Measurements from ENCODE around the gene SLC16A2. TPM values are rescaled to one million over a fixed set of nuclear protein-coding genes. Genes with fewer than 3 reads are reported as not detected.

Gene SLC16A2
- polyA plus RNA-seq, 3 donors, result not detected

DNA sequence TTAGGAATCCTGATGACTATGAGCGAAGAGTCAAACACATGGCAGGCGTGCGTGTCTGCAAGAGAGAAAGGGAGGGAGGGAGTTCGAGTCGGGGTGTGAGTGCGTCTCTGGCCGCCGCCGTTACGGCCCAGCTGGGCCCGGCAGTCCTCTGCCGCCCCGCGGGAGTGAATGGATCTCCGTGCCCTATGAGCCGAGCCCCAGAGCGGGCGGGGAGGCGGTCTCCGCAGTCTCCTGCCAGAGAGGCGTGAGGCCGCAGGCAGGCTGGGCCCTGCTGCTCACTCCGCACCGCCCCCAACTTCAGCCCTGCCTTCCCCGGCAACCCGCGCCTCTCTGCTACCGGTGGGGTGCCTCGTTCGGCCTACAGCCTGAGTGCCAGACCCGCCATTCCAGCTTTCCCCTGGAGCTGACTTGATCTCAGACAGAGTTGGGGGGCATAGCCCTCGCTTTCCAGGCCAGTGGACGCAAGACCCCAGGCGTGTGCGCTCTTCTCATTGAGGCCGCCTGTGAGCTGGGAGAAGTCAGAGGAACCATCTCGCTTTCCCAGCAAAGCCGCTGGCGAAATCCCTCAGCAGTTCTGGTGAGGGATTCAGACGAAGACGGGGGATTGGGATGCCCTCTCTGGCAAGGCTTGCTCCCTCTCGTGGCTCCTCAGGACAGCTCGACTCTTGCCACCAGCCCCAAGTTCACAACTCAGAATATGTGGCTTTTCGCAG, 1.4 kb downstream of the SLC16A2 start:
- H3K9ac ChIP-seq (ENCODE audit: insufficient read depth, low read length, poor library complexity, severe bottlenecking), result no peak overlapping the region
- H3K36me3 ChIP-seq (replicated peaks in 1 of 2; ENCODE audit: control insufficient read depth in 1 of 2, insufficient read depth in 2 of 2, low read length in 2 of 2), result no peaks in the 10 kb centered on the region
- Mint-ChIP-seq H3K36me3 (peaks cover 3 to 4% of the 10 kb centered on the region in 2 donors), H3K27me3 (ENCODE audit: low read depth in 3 of 3) (peaks cover 36 to 56% (median 53%) of the 10 kb centered on the region in 3 donors), H3K9me3 (peaks cover 0 to 36% (median 19%) of the 10 kb centered on the region in 7 donors), H3K27ac (no peak overlapping the region), H3K4me1 (peaks cover 26% of the 10 kb centered on the region), H3K4me3 (peak overlapping the region; percentile 72 to 89)
- TF ChIP-seq, protein P1, sequence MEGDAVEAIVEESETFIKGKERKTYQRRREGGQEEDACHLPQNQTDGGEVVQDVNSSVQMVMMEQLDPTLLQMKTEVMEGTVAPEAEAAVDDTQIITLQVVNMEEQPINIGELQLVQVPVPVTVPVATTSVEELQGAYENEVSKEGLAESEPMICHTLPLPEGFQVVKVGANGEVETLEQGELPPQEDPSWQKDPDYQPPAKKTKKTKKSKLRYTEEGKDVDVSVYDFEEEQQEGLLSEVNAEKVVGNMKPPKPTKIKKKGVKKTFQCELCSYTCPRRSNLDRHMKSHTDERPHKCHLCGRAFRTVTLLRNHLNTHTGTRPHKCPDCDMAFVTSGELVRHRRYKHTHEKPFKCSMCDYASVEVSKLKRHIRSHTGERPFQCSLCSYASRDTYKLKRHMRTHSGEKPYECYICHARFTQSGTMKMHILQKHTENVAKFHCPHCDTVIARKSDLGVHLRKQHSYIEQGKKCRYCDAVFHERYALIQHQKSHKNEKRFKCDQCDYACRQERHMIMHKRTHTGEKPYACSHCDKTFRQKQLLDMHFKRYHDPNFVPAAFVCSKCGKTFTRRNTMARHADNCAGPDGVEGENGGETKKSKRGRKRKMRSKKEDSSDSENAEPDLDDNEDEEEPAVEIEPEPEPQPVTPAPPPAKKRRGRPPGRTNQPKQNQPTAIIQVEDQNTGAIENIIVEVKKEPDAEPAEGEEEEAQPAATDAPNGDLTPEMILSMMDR (IDR thresholded peaks at IDR 0.05), result no peak
- intact Hi-C loops (cut with micrococcal nuclease), result no loop called here
- no peaks in the 10 kb centered on the region for H3K79me2 ChIP-seq (ENCODE audit: insufficient read depth, low read length)
- H3K27me3 ChIP-seq (ENCODE audit: control insufficient read depth in 2 of 2, insufficient read depth in 2 of 2, low read length in 2 of 2), result peaks cover 5 to 52% of the 10 kb centered on the region in 2 donors
- H2AFZ ChIP-seq (ENCODE audit: insufficient read depth, low read depth, low read length, poor library complexity, severe bottlenecking), result no peak overlapping the region
- H3K4me3 ChIP-seq (replicated peaks in 1 of 3; ENCODE audit: low read depth in 2 of 3, low read length in 3 of 3), result peak overlapping the region in 1 of 3 experiments; percentile 56
- H3K4me1 ChIP-seq (ENCODE audit: control insufficient read depth in 1 of 2, insufficient read depth in 2 of 2, low read length in 2 of 2), result peaks cover 24 to 31% of the 10 kb centered on the region in 2 donors
- no peak overlapping the region for H3K27ac ChIP-seq (ENCODE audit: low read depth in 1 of 2, low read length in 2 of 2)
- 11% methylated on average over 21 of the region's 44 CpGs for WGBS (ENCODE audit: insufficient coverage)
- peak overlapping the region; percentile 61 for H3K4me2 ChIP-seq (replicated peaks; ENCODE audit: extremely low read depth, low read length, poor library complexity, severe bottlenecking)
- DNase-seq, result no peak
- H3K9me3 ChIP-seq (replicated peaks in 1 of 2; ENCODE audit: control insufficient read depth in 1 of 2, insufficient read depth in 1 of 2, low read length in 2 of 2), result peaks cover 0 to 12% of the 10 kb centered on the region in 2 donors
- no peaks in the 10 kb centered on the region for H4K20me1 ChIP-seq (ENCODE audit: insufficient read depth, low read length)

DNA sequence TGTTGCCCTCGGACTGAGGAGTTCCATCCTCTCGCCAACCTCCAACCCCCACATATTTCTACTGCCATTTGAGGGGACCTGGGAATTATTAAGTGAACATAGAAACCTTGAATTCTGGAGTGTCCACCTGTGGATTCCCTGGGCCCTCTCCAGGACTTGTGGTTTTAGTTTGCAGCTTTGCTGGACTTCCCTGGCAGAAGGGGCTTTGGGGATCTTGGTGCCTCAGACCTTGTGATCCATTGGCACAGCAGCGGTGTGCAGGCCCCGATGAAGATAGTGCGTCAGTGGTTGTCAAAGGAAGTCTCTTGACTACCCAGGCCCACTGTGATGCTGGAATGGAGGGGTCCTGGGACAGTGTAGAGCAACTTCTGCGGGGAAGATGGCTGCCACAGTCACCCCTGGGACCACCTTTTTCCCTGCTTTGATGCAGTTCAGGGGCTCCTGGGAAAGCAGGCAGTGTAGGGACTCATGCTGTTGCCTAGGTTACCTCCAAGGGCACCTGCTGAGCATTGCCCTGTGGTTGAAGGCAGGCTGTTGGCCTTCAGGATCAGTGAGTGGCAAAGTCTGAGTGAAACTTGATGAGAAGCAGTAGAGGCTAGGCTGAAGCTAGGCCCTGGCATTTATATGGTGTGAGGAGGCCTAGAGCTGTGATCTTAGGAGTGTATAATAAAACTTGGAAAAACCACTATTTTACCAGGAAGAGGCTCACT, 2.2 kb downstream of the SLC16A2 start:
- Histone ChIP-seq H3K27ac (ENCODE audit: low read depth in 1 of 2, low read length in 2 of 2) (no peak overlapping the region), H3K4me2 (replicated peaks; ENCODE audit: extremely low read depth, low read length, poor library complexity, severe bottlenecking) (no peak overlapping the region), H3K9ac (ENCODE audit: insufficient read depth, low read length, poor library complexity, severe bottlenecking) (no peak overlapping the region), H3K4me3 (replicated peaks in 1 of 3; ENCODE audit: low read depth in 2 of 3, low read length in 3 of 3) (no peak overlapping the region), H3K27me3 (ENCODE audit: control insufficient read depth in 2 of 2, insufficient read depth in 2 of 2, low read length in 2 of 2) (peaks cover 5 to 52% of the 10 kb centered on the region in 2 donors), H3K36me3 (replicated peaks in 1 of 2; ENCODE audit: control insufficient read depth in 1 of 2, insufficient read depth in 2 of 2, low read length in 2 of 2) (no peaks in the 10 kb centered on the region), H2AFZ (ENCODE audit: insufficient read depth, low read depth, low read length, poor library complexity, severe bottlenecking) (no peak overlapping the region), H3K9me3 (replicated peaks in 1 of 2; ENCODE audit: control insufficient read depth in 1 of 2, insufficient read depth in 1 of 2, low read length in 2 of 2) (peaks cover 0 to 12% of the 10 kb centered on the region in 2 donors), H4K20me1 (ENCODE audit: insufficient read depth, low read length) (no peaks in the 10 kb centered on the region), H3K4me1 (ENCODE audit: control insufficient read depth in 1 of 2, insufficient read depth in 2 of 2, low read length in 2 of 2) (peaks cover 24 to 31% of the 10 kb centered on the region in 2 donors), H3K79me2 (ENCODE audit: insufficient read depth, low read length) (no peaks in the 10 kb centered on the region)
- H3K27ac Mint-ChIP-seq, result no peak overlapping the region
- H3K9me3 Mint-ChIP-seq, result peaks cover 0 to 36% (median 19%) of the 10 kb centered on the region in 7 donors
- TF ChIP-seq, protein P1 (IDR thresholded peaks at IDR 0.05), result no peak
- H3K27me3 Mint-ChIP-seq (ENCODE audit: low read depth in 3 of 3), result peaks cover 36 to 55% (median 53%) of the 10 kb centered on the region in 3 donors
- H3K4me3 Mint-ChIP-seq, result peak overlapping the region in 1 of 2 donors; percentile 21
- H3K4me1 Mint-ChIP-seq, result peaks cover 26% of the 10 kb centered on the region
- 100% methylated on average over 1 of the region's 6 CpGs for WGBS (ENCODE audit: insufficient coverage)
- peaks cover 3 to 4% of the 10 kb centered on the region in 2 donors for H3K36me3 Mint-ChIP-seq
- DNase-seq, result no peak
- intact Hi-C loops (cut with micrococcal nuclease), result no loop called here

All from CD14-positive monocyte (primary cell).